GM21786 (cell line): ENCODE results near the gene MTERF2.
A peak's percentile ranks its signal among the peaks of the same experiment; 100 is the strongest.
"Not testable (repeated sequence)": the region's sequence is repeated elsewhere in the genome, so short reads cannot be mapped to it uniquely, and the experiment has no call there.

Experiments
- ATAC-seq: cut with Tn5 transposase; IDR thresholded peaks from one replicate; pipeline ENCODE4 v1.9.1; 2021; ENCODE audit not compliant: unreplicated experiment

The MTERF2 gene

GRCh38 chr12:106986625-106987389, at the start of gene MTERF2:
TSS of gene MTERF2 (minus strand) at chr12:106987146. CDS start at chr12:106978714, 8,432 bp downstream.
- ATAC-seq, result peak; percentile 96

GRCh38 chr12:107035733-107036132, 48.8 kb upstream of the MTERF2 start:
- ATAC-seq, result no peak

- no peak for ATAC-seq
These were observed 47.1 kb upstream of the MTERF2 start for GRCh38 chr12:107033758-107034739.

- no peak for ATAC-seq
These were observed 45.3 kb upstream of the MTERF2 start for GRCh38 chr12:107032266-107032665.

- ATAC-seq, result no peak
These were observed 44.1 kb upstream of the MTERF2 start for GRCh38 chr12:107031061-107031460.

- no peak for ATAC-seq
These were observed 42.1 kb upstream of the MTERF2 start for GRCh38 chr12:107029081-107029480.

GRCh38 chr12:107027636-107028053, 40.7 kb upstream of the MTERF2 start:
- ATAC-seq, result no peak

GRCh38 chr12:107026806-107027635, 40.1 kb upstream of the MTERF2 start:
- no peak for ATAC-seq

- not testable (repeated sequence) for ATAC-seq
These were observed 39.4 kb upstream of the MTERF2 start for GRCh38 chr12:107026356-107026755.

GRCh38 chr12:107025671-107026070, 38.7 kb upstream of the MTERF2 start:
- ATAC-seq, result no peak

GRCh38 chr12:107019546-107019945, 32.6 kb upstream of the MTERF2 start:
- no peak for ATAC-seq

GRCh38 chr12:107017042-107017441, 30.1 kb upstream of the MTERF2 start:
- ATAC-seq, result no peak

- no peak for ATAC-seq
These were observed 27.1 kb upstream of the MTERF2 start for GRCh38 chr12:107014055-107014454.

GRCh38 chr12:107012736-107013425, 25.9 kb upstream of the MTERF2 start:
- no peak for ATAC-seq

- ATAC-seq, result no peak
These were observed 24.6 kb upstream of the MTERF2 start for GRCh38 chr12:107011519-107011918.

- ATAC-seq, result no peak
These were observed 20.5 kb upstream of the MTERF2 start for GRCh38 chr12:107007411-107007810.

- not testable (repeated sequence) for ATAC-seq
These were observed 15.7 kb upstream of the MTERF2 start for GRCh38 chr12:107002665-107003064.

- no peak for ATAC-seq
These were observed 12.5 kb upstream of the MTERF2 start for GRCh38 chr12:106999446-106999845.

- ATAC-seq, result no peak
These were observed 11.0 kb upstream of the MTERF2 start for GRCh38 chr12:106997916-106998315.

- not testable (repeated sequence) for ATAC-seq
These were observed 9.2 kb upstream of the MTERF2 start for GRCh38 chr12:106996102-106996501.
